ENCODE results near the gene HLA-A.

HLA-A gene

GRCh38 chr6:29908341-29908662 is 34.0 kb upstream of the HLA-A start:
- Mint-ChIP-seq H3K27ac (peak overlapping the region; percentile 91 to 95 (median 94)), H3K9me3 (no peaks in the 10 kb centered on the region), H3K4me3 (no peak overlapping the region), H3K27me3 (ENCODE audit: low read depth) (peaks cover 26% of the 10 kb centered on the region), H3K4me1 (peaks cover 7% of the 10 kb centered on the region), H3K36me3 (ENCODE audit: low read depth) (no peaks in the 10 kb centered on the region)
- TF ChIP-seq CTCF (IDR thresholded peaks at IDR 0.05; ENCODE audit: unreplicated experiment in 3 of 3), result no peak

- peaks cover 27% of the 10 kb centered on the region for H3K27me3 Mint-ChIP-seq (ENCODE audit: low read depth)
- peak overlapping the region; percentile 91 to 95 (median 94) for H3K27ac Mint-ChIP-seq
- no peaks in the 10 kb centered on the region for H3K9me3 Mint-ChIP-seq
- no peaks in the 10 kb centered on the region for H3K36me3 Mint-ChIP-seq (ENCODE audit: low read depth)
- peaks cover 7% of the 10 kb centered on the region for H3K4me1 Mint-ChIP-seq
- H3K4me3 Mint-ChIP-seq, result peak overlapping the region in 1 of 3 experiments; percentile 26
- no peak for TF ChIP-seq CTCF (IDR thresholded peaks at IDR 0.05; ENCODE audit: unreplicated experiment in 3 of 3)
Observed at GRCh38 chr6:29908710-29909109, 33.6 kb upstream of the HLA-A start.

GRCh38 chr6:29909985-29910384 is 32.3 kb upstream of the HLA-A start:
- peaks cover 25% of the 10 kb centered on the region for H3K27me3 Mint-ChIP-seq (ENCODE audit: low read depth)
- no peak overlapping the region for H3K4me3 Mint-ChIP-seq
- H3K4me1 Mint-ChIP-seq, result peaks cover 7% of the 10 kb centered on the region

GRCh38 chr6:29912840-29913239 is 29.5 kb upstream of the HLA-A start:
- H3K27me3 Mint-ChIP-seq (ENCODE audit: low read depth), result peaks cover 16% of the 10 kb centered on the region
- H3K9me3 Mint-ChIP-seq, result no peaks in the 10 kb centered on the region
- TF ChIP-seq CTCF (IDR thresholded peaks at IDR 0.05; ENCODE audit: unreplicated experiment in 3 of 3), result no peak
- no peak overlapping the region for H3K27ac Mint-ChIP-seq
- peaks cover 7% of the 10 kb centered on the region for H3K4me1 Mint-ChIP-seq
- H3K36me3 Mint-ChIP-seq (ENCODE audit: low read depth), result no peaks in the 10 kb centered on the region
- no peak overlapping the region for H3K4me3 Mint-ChIP-seq

More at GRCh38 chr6:29909985-29910384, 32.3 kb upstream of the HLA-A start:
- H3K9me3 Mint-ChIP-seq, result no peaks in the 10 kb centered on the region
- H3K27ac Mint-ChIP-seq, result peak overlapping the region in 1 of 3 experiments; percentile 48
- no peaks in the 10 kb centered on the region for H3K36me3 Mint-ChIP-seq (ENCODE audit: low read depth)
- TF ChIP-seq CTCF (IDR thresholded peaks at IDR 0.05; ENCODE audit: unreplicated experiment in 3 of 3), result no peak

GRCh38 chr6:29916741-29917140 is 25.6 kb upstream of the HLA-A start:
- Mint-ChIP-seq H3K9me3 (no peaks in the 10 kb centered on the region), H3K27ac (no peak overlapping the region), H3K36me3 (ENCODE audit: low read depth) (no peaks in the 10 kb centered on the region), H3K27me3 (ENCODE audit: low read depth) (peaks cover 9% of the 10 kb centered on the region), H3K4me1 (no peaks in the 10 kb centered on the region), H3K4me3 (no peak overlapping the region)
- no peak for TF ChIP-seq CTCF (IDR thresholded peaks at IDR 0.05; ENCODE audit: unreplicated experiment in 3 of 3)

GRCh38 chr6:29917857-29918256 is 24.5 kb upstream of the HLA-A start:
- no peaks in the 10 kb centered on the region for H3K36me3 Mint-ChIP-seq (ENCODE audit: low read depth)
- H3K4me3 Mint-ChIP-seq, result no peak overlapping the region
- no peak overlapping the region for H3K27ac Mint-ChIP-seq
- TF ChIP-seq CTCF (IDR thresholded peaks at IDR 0.05; ENCODE audit: unreplicated experiment in 3 of 3), result no peak
- H3K27me3 Mint-ChIP-seq (ENCODE audit: low read depth), result peaks cover 14% of the 10 kb centered on the region
- no peaks in the 10 kb centered on the region for H3K9me3 Mint-ChIP-seq
- H3K4me1 Mint-ChIP-seq, result no peaks in the 10 kb centered on the region
